A673 (cell line): ENCODE measurements around the gene VPS26B. TPM values are rescaled to one million over a fixed set of nuclear protein-coding genes. Genes with fewer than 3 reads are reported as not detected.

ENCODE experiments used
- BruUV-seq: library from RNA; stranded (reverse); fragments of 400-500 nt; replicated peaks from 2 replicates; lab custom pipeline; 2021; lab: Mats Ljungman, UMichigan
- CTCF ChIA-PET: fragments of 300-600 bp; sonication (Branson Sonifier 250); formaldehyde crosslinking; loops from one replicate; lab custom pipeline; 2022; ENCODE audit warnings: antibody characterized with exemption; lab: Charles Lee
- POLR2A ChIA-PET: fragments of 300-600 bp; sonication (Branson Sonifier 250); formaldehyde crosslinking; loops from one replicate; lab custom pipeline; 2022; ENCODE audit warnings: antibody characterized with exemption; ENCODE audit not compliant: low non-redundant PET; lab: Charles Lee
- DNase-seq: peaks from one replicate; pipeline ENCODE4 v3.0.0-alpha.2; 2015; ENCODE audit warnings: low spot score
- H3K27ac ChIP-seq: fragments of 200-600 bp; sonication (generic); 2 replicates; pipeline ENCODE4 v1.5.1; 2016; ENCODE audit warnings: mixed run types, low read depth, mild to moderate bottlenecking, mixed read lengths, antibody characterized with exemption, low read length; ENCODE audit not compliant: poor library complexity, severe bottlenecking
- H3K27me3 ChIP-seq: fragments of 200-600 bp; sonication (generic); replicated peaks from 2 replicates; pipeline ENCODE4 v1.6.1; 2017; ENCODE audit warnings: mixed run types, low read depth, mild to moderate bottlenecking, mixed read lengths, antibody characterized with exemption, low read length; ENCODE audit not compliant: insufficient read depth, poor library complexity
- H3K36me3 ChIP-seq: fragments of 200-600 bp; sonication (generic); 2 replicates; pipeline ENCODE4 v1.6.1; 2016; ENCODE audit warnings: mixed run types, mild to moderate bottlenecking, mixed read lengths, antibody characterized with exemption, low read length; ENCODE audit not compliant: insufficient read depth, poor library complexity, severe bottlenecking
- H3K4me1 ChIP-seq: fragments of 200-600 bp; sonication (generic); 2 replicates; pipeline ENCODE4 v1.6.1; 2017; ENCODE audit warnings: mixed run types, mild to moderate bottlenecking, mixed read lengths, antibody characterized with exemption, low read length; ENCODE audit not compliant: insufficient read depth, poor library complexity, severe bottlenecking
- H3K4me3 ChIP-seq: fragments of 200-600 bp; sonication (generic); 2 replicates; pipeline ENCODE4 v1.5.1; 2016; ENCODE audit warnings: low read depth, mixed run types, mild to moderate bottlenecking, mixed read lengths, low read length; ENCODE audit not compliant: poor library complexity, severe bottlenecking
- H3K9me3 ChIP-seq: fragments of 200-600 bp; sonication (generic); 2 replicates; pipeline ENCODE4 v1.6.1; 2016; ENCODE audit warnings: mixed run types, low read depth, mild to moderate bottlenecking, mixed read lengths, antibody characterized with exemption, low read length; ENCODE audit not compliant: poor library complexity, severe bottlenecking
- CTCF ChIP-seq: fragments of 300-800, 200-600 bp; sonication (generic); conservative IDR thresholded peaks from 2 replicates; pipeline ENCODE4 v1.5.1; 2017; ENCODE audit warnings: low read depth, mild to moderate bottlenecking, antibody characterized with exemption, low read length, moderate library complexity, mixed read lengths
- EZH2 ChIP-seq: fragments of 200-600 bp; sonication (generic); IDR thresholded peaks from 2 replicates; pipeline ENCODE4 v1.6.1; 2017; ENCODE audit warnings: borderline replicate concordance, low read depth, mild to moderate bottlenecking, mixed read lengths, antibody characterized with exemption, low read length; ENCODE audit not compliant: poor library complexity, severe bottlenecking
- intact Hi-C: fragments of 100-400 bp; cut with micrococcal nuclease; formaldehyde crosslinking; loops from one replicate; pipeline ENCODE4 v1.10.0; 2022; ENCODE audit not compliant: unreplicated experiment
- total RNA-seq: library from RNA; stranded (reverse); gene quantifications from 2 replicates; pipeline ENCODE4 v1.2.3, GENCODE V29; 2021

The VPS26B gene
- total RNA-seq, 1 experiment from 2014 or later = 51.3 TPM

GRCh38 chr11:134206185-134206584 lies 18.3 kb upstream of the VPS26B start:
- Histone ChIP-seq H3K4me3 (no peak overlapping the region), H3K36me3 (peaks cover 93% of the 10 kb centered on the region), H3K27ac (no peak overlapping the region), H3K4me1 (no peaks in the 10 kb centered on the region), H3K27me3 (no peaks in the 10 kb centered on the region), H3K9me3 (no peaks in the 10 kb centered on the region)
- BruUV-seq = no TSS peak
- TF ChIP-seq CTCF (no peak), EZH2 (no peak)
- POLR2A ChIA-PET = no interaction called here
- no peak for DNase-seq
- CTCF ChIA-PET = no interaction called here
- intact Hi-C loops = no loop called here

- H3K27me3 ChIP-seq = no peaks in the 10 kb centered on the region
- POLR2A ChIA-PET = no interaction called here
- H3K9me3 ChIP-seq = no peaks in the 10 kb centered on the region
- H3K4me1 ChIP-seq = no peaks in the 10 kb centered on the region
- intact Hi-C loops = no loop called here
- CTCF ChIA-PET = interaction anchor here (0.7 to 1.1 kb wide), 3 partner anchors 15 to 1075 kb away, joined by 3 to 4 read pairs (median 4); partner anchors contain the start of genes NCAPD3 and VPS26B
- peaks cover 91% of the 10 kb centered on the region for H3K36me3 ChIP-seq
- no peak overlapping the region for H3K4me3 ChIP-seq
- TF ChIP-seq EZH2 (no peak), CTCF (peak; percentile 74)
- H3K27ac ChIP-seq = no peak overlapping the region
- peak; percentile 48 for DNase-seq
- BruUV-seq = no TSS peak
Observed at GRCh38 chr11:134207538-134208239, 16.8 kb upstream of the VPS26B start.

DNA sequence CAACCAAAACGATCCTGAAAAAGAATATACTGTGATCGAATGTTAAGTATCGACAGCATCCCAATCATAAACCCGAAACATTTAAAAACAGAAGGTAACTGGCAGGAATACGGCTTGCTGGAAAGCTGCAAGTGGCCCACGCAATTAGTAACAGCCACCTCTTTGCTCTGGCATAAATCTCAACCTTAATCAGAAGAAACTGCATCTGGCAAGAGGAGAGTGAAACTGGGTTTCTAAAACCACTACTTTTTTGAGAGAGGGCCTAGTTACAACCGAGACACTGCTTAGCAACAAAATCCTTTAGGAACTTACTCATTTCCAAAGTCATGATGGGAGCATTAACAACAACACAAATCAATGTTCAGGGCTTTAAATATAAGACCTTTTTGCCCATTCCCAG lies 8.6 kb upstream of the VPS26B start:
- DNase-seq = no peak
- intact Hi-C loops = no loop called here
- no TSS peak for BruUV-seq
- peak overlapping the region; percentile 21 for H3K27ac ChIP-seq
- no peaks in the 10 kb centered on the region for H3K9me3 ChIP-seq
- no peaks in the 10 kb centered on the region for H3K27me3 ChIP-seq
- H3K4me1 ChIP-seq = no peaks in the 10 kb centered on the region
- H3K4me3 ChIP-seq = no peak overlapping the region
- TF ChIP-seq CTCF (no peak), EZH2 (no peak)
- CTCF ChIA-PET = no interaction called here
- peaks cover 92% of the 10 kb centered on the region for H3K36me3 ChIP-seq
- POLR2A ChIA-PET = no interaction called here
